GM18505 (cell line): ENCODE results near the gene RTKN2.

Experiments used
- ATAC-seq: cut with Tn5 transposase; IDR thresholded peaks from one replicate; pipeline ENCODE4 v1.9.1; 2021; ENCODE audit not compliant: unreplicated experiment
- POLR2A ChIP-seq: IDR thresholded peaks from 4 replicates; pipeline ENCODE4 v1.6.1; 2011; ENCODE audit warnings: borderline replicate concordance; ENCODE audit not compliant: insufficient read depth, insufficient read length; ENCODE audit errors: extremely low read depth

RTKN2 gene

GRCh38 chr10:62277971-62278370, 9.3 kb upstream of the RTKN2 start:
- ATAC-seq: no peak
- no peak for TF ChIP-seq POLR2A

GRCh38 chr10:62270020-62270419, 1.4 kb upstream of the RTKN2 start:
- no peak for ATAC-seq
- TF ChIP-seq POLR2A: no peak

- TF ChIP-seq POLR2A: no peak
- ATAC-seq: no peak
These were observed 631 bp downstream of the RTKN2 start for GRCh38 chr10:62268027-62268398.

GRCh38 chr10:62266611-62267010, 2.0 kb downstream of the RTKN2 start:
- no peak for TF ChIP-seq POLR2A
- no peak for ATAC-seq

GRCh38 chr10:62266147-62266546, 2.5 kb downstream of the RTKN2 start:
- no peak for TF ChIP-seq POLR2A
- ATAC-seq: no peak

- ATAC-seq: no peak
- TF ChIP-seq POLR2A: no peak
These were observed 3.8 kb downstream of the RTKN2 start for GRCh38 chr10:62264702-62265436.

- no peak for TF ChIP-seq POLR2A
- ATAC-seq: no peak
These were observed 4.5 kb downstream of the RTKN2 start for GRCh38 chr10:62264126-62264525.

GRCh38 chr10:62261666-62262065, 7.0 kb downstream of the RTKN2 start:
- TF ChIP-seq POLR2A: no peak
- no peak for ATAC-seq

- TF ChIP-seq POLR2A: no peak
- no peak for ATAC-seq
These were observed 8.6 kb downstream of the RTKN2 start for GRCh38 chr10:62259998-62260397.

GRCh38 chr10:62259456-62259855, 9.2 kb downstream of the RTKN2 start:
- no peak for TF ChIP-seq POLR2A
- ATAC-seq: no peak

- TF ChIP-seq POLR2A: no peak
- ATAC-seq: no peak
These were observed 9.7 kb downstream of the RTKN2 start for GRCh38 chr10:62258926-62259325.

- TF ChIP-seq POLR2A: no peak
- ATAC-seq: no peak
These were observed 14.9 kb downstream of the RTKN2 start for GRCh38 chr10:62253704-62254103.

GRCh38 chr10:62252051-62252450, 16.6 kb downstream of the RTKN2 start:
- TF ChIP-seq POLR2A: no peak
- no peak for ATAC-seq

- no peak for TF ChIP-seq POLR2A
These were observed 17.9 kb downstream of the RTKN2 start for GRCh38 chr10:62250594-62251198.

More at GRCh38 chr10:62250594-62251198, 17.9 kb downstream of the RTKN2 start:
- ATAC-seq: no peak
